WTC11 (cell line): ENCODE data around the gene PTPRF.

ENCODE experiments used
- CREB1 ChIP-seq: sonication (generic); formaldehyde crosslinking; IDR thresholded peaks from 2 replicates; pipeline ENCODE4 v1.8.0; 2023; ENCODE audit warnings: mild to moderate bottlenecking, missing genetic modification reagents
- ETV6 ChIP-seq: sonication (generic); formaldehyde crosslinking; IDR thresholded peaks from 2 replicates; pipeline ENCODE4 v1.8.1; 2022; ENCODE audit warnings: mild to moderate bottlenecking, missing genetic modification reagents
- NFYB ChIP-seq: sonication (generic); formaldehyde crosslinking; conservative IDR thresholded peaks from 2 replicates; pipeline ENCODE4 v1.8.0; 2022; ENCODE audit warnings: low read depth, missing genetic modification reagents
- SMAD3 ChIP-seq: sonication (generic); formaldehyde crosslinking; IDR thresholded peaks from 2 replicates; pipeline ENCODE4 v1.8.0; 2022; ENCODE audit warnings: missing genetic modification reagents, mild to moderate bottlenecking, borderline replicate concordance
- TF ChIP-seq, protein P1 (sequence below): sonication (generic); formaldehyde crosslinking; IDR thresholded peaks from 2 replicates; pipeline ENCODE4 v1.8.1; 2023; ENCODE audit warnings: mild to moderate bottlenecking, missing genetic modification reagents, moderate library complexity
- TF ChIP-seq, protein P2 (sequence below): fragments of 200-600 bp; IDR thresholded peaks from 2 replicates; pipeline ENCODE4 v1.8.0; 2022; ENCODE audit warnings: antibody characterized with exemption
- TF ChIP-seq, protein P3 (sequence below): sonication (generic); formaldehyde crosslinking; IDR thresholded peaks from 2 replicates; pipeline ENCODE4 v1.8.0; 2022; ENCODE audit warnings: mild to moderate bottlenecking, missing genetic modification reagents

DNA sequence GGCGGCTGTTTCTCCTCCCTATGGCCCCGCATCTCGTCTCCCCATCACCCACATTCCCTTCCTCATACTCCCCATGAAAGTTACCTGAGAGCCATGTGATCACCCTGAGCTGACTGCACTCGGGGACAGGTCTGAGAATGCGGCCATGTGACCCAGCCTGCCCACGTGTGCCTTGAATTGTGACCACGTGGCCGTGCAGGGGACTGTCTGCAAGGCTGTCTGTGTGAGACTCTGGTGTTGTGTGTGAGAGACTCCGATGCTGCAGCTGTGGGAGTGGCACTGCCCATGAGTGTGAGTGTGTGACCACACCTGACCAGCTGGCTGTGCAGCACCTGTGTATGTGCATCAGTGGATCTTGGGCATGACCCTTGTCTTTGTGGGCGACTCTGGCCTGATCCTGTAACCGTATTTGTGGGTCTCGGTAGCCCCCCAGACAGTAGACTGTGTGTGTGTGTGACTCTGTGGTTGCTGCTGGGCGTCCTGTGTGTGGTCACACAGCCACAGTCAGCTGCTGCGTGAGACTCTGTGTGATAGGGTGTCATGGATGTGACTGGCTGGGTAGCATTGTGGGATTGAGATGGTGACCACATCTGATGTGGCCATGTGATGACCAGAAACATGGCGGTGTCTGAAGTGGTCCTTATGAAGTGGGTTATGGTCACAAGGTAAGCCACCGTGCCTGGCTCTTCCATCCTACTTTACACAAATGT lies 62.4 kb downstream of the PTPRF start:
- TF ChIP-seq SMAD3 (CRISPR knock-in tag), result no peak
- no peak for TF ChIP-seq CREB1
- no peak for TF ChIP-seq ETV6
- TF ChIP-seq, protein P1, sequence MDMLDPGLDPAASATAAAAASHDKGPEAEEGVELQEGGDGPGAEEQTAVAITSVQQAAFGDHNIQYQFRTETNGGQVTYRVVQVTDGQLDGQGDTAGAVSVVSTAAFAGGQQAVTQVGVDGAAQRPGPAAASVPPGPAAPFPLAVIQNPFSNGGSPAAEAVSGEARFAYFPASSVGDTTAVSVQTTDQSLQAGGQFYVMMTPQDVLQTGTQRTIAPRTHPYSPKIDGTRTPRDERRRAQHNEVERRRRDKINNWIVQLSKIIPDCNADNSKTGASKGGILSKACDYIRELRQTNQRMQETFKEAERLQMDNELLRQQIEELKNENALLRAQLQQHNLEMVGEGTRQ (CRISPR knock-in tag), result no peak
- no peak for TF ChIP-seq NFYB (CRISPR knock-in tag)
- TF ChIP-seq, protein P2, sequence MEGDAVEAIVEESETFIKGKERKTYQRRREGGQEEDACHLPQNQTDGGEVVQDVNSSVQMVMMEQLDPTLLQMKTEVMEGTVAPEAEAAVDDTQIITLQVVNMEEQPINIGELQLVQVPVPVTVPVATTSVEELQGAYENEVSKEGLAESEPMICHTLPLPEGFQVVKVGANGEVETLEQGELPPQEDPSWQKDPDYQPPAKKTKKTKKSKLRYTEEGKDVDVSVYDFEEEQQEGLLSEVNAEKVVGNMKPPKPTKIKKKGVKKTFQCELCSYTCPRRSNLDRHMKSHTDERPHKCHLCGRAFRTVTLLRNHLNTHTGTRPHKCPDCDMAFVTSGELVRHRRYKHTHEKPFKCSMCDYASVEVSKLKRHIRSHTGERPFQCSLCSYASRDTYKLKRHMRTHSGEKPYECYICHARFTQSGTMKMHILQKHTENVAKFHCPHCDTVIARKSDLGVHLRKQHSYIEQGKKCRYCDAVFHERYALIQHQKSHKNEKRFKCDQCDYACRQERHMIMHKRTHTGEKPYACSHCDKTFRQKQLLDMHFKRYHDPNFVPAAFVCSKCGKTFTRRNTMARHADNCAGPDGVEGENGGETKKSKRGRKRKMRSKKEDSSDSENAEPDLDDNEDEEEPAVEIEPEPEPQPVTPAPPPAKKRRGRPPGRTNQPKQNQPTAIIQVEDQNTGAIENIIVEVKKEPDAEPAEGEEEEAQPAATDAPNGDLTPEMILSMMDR, result no peak
- TF ChIP-seq, protein P3, sequence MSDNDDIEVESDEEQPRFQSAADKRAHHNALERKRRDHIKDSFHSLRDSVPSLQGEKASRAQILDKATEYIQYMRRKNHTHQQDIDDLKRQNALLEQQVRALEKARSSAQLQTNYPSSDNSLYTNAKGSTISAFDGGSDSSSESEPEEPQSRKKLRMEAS (CRISPR knock-in tag), result no peak
